PC-9 (cell line): ENCODE results near the gene NGEF. TPM values are rescaled to one million over a fixed set of nuclear protein-coding genes. Genes with fewer than 3 reads are reported as not detected.

Source experiments
- BruUV-seq: library from RNA; stranded (reverse); fragments of 400-500 nt; replicated peaks from 2 replicates; lab custom pipeline; 2021; lab: Mats Ljungman, UMichigan
- CTCF ChIA-PET: fragments of 300-600 bp; sonication (Branson Sonifier 250); formaldehyde crosslinking; loops from one replicate; lab custom pipeline; 2022; ENCODE audit warnings: antibody characterized with exemption; lab: Charles Lee
- POLR2A ChIA-PET: fragments of 300-600 bp; sonication (Branson Sonifier 250); formaldehyde crosslinking; loops from one replicate; lab custom pipeline; 2022; ENCODE audit warnings: antibody characterized with exemption; ENCODE audit not compliant: unreplicated experiment; lab: Charles Lee
- DNase-seq, 2 experiments: peaks; one replicate each; pipeline versions ENCODE4 v3.0.0 to v3.0.0-alpha.2; 2015 to 2022; ENCODE audit warnings: mixed read lengths in 1 of 2
- H2AFZ ChIP-seq: fragments of 200-600 bp; sonication (generic); 2 replicates; pipeline ENCODE4 v1.8.1; 2017; ENCODE audit warnings: antibody characterized with exemption
- H3F3A ChIP-seq: fragments of 200-600 bp; sonication (generic); 2 replicates; pipeline ENCODE4 v1.8.1; 2017; ENCODE audit warnings: antibody characterized with exemption, mild to moderate bottlenecking, low read depth; ENCODE audit not compliant: insufficient read depth
- H3K27ac ChIP-seq: fragments of 200-600 bp; sonication (generic); 2 replicates; pipeline ENCODE4 v1.6.1; 2016; ENCODE audit warnings: mixed run types
- H3K27me3 ChIP-seq: fragments of 200-600 bp; sonication (generic); 2 replicates; pipeline ENCODE4 v1.6.1; 2016; ENCODE audit warnings: low read depth, mixed run types; ENCODE audit not compliant: insufficient read depth
- H3K36me3 ChIP-seq: fragments of 200-600 bp; sonication (generic); 2 replicates; pipeline ENCODE4 v1.6.1; 2016; ENCODE audit warnings: low read depth, mixed run types
- H3K4me1 ChIP-seq: fragments of 200-600 bp; sonication (generic); replicated peaks from 2 replicates; pipeline ENCODE4 v1.6.1; 2016; ENCODE audit warnings: mixed run types; ENCODE audit not compliant: insufficient read depth
- H3K4me2 ChIP-seq: fragments of 200-600 bp; sonication (generic); 2 replicates; pipeline ENCODE4 v1.6.1; 2017; ENCODE audit warnings: mixed run types
- H3K4me3 ChIP-seq: fragments of 200-600 bp; sonication (generic); 2 replicates; pipeline ENCODE4 v1.6.1; 2016; ENCODE audit warnings: mixed run types
- H3K79me2 ChIP-seq: fragments of 200-600 bp; sonication (generic); 2 replicates; pipeline ENCODE4 v1.6.1; 2017; ENCODE audit warnings: low read depth, mixed run types
- H3K9me2 ChIP-seq: fragments of 200-600 bp; sonication (generic); 2 replicates; pipeline ENCODE4 v1.8.1; 2017; ENCODE audit warnings: mild to moderate bottlenecking; ENCODE audit not compliant: insufficient read depth
- H3K9me3 ChIP-seq: fragments of 200-600 bp; sonication (generic); 2 replicates; pipeline ENCODE4 v1.8.1; 2016; ENCODE audit warnings: low read depth; ENCODE audit not compliant: insufficient read depth
- H4K20me1 ChIP-seq: fragments of 200-600 bp; sonication (generic); 2 replicates; pipeline ENCODE4 v1.8.1; 2017; ENCODE audit not compliant: insufficient read depth
- CTCF ChIP-seq: fragments of 200-600 bp; sonication (generic); conservative IDR thresholded peaks from 2 replicates; pipeline ENCODE4 v1.6.1; 2017; ENCODE audit warnings: mixed run types, antibody characterized with exemption, mild to moderate bottlenecking, moderate library complexity
- EZH2 ChIP-seq: fragments of 200-600 bp; sonication (generic); IDR thresholded peaks from 2 replicates; pipeline ENCODE4 v1.8.0; 2017; ENCODE audit warnings: antibody characterized with exemption, low read depth
- intact Hi-C: fragments of 100-400 bp; cut with micrococcal nuclease; formaldehyde crosslinking; loops from one replicate; pipeline ENCODE4 v1.10.0; 2022; ENCODE audit not compliant: unreplicated experiment
- total RNA-seq: library from RNA; stranded (reverse); gene quantifications from 2 replicates; pipeline ENCODE4 v1.2.3, GENCODE V29; 2021

The NGEF gene
- total RNA-seq, 1 experiment from 2014 or later, result 55.3 TPM

GRCh38 chr2:232940724-232941123 is 72.3 kb downstream of the NGEF start:
- DNase-seq, result no peak
- Histone ChIP-seq H3K4me2 (no peak overlapping the region), H3K27ac (no peak overlapping the region), H3K27me3 (no peaks in the 10 kb centered on the region), H3K4me1 (peaks cover 10% of the 10 kb centered on the region), H3K9me3 (0 out of 2 replicates have a peak, but pooled peaks cover 7% of the 10 kb centered on the region), H3K36me3 (no peaks in the 10 kb centered on the region), H4K20me1 (no peaks in the 10 kb centered on the region), H3K4me3 (no peak overlapping the region), H3K79me2 (no peaks in the 10 kb centered on the region), H2AFZ (no peak overlapping the region), H3K9me2 (no peaks in the 10 kb centered on the region), H3F3A (peaks cover 8% of the 10 kb centered on the region; the same call in 1 of the 2 replicates)
- POLR2A ChIA-PET, result no interaction called here
- no TSS peak for BruUV-seq
- CTCF ChIA-PET, result no interaction called here
- intact Hi-C loops, result no loop called here
- TF ChIP-seq CTCF, result no peak
- no peak for TF ChIP-seq EZH2

GRCh38 chr2:232937278-232937906 is 75.7 kb downstream of the NGEF start:
- CTCF ChIA-PET, result no interaction called here
- Histone ChIP-seq H3K9me3 (0 out of 2 replicates have a peak, but pooled peaks cover 7% of the 10 kb centered on the region), H3K9me2 (no peaks in the 10 kb centered on the region), H3K4me2 (peak overlapping the region; percentile 15), H3F3A (peaks cover 8% of the 10 kb centered on the region; the same call in 1 of the 2 replicates), H3K79me2 (no peaks in the 10 kb centered on the region), H4K20me1 (no peaks in the 10 kb centered on the region), H3K36me3 (no peaks in the 10 kb centered on the region), H2AFZ (peak overlapping the region; percentile 53; the same call in 1 of the 2 replicates), H3K27ac (no peak overlapping the region), H3K27me3 (no peaks in the 10 kb centered on the region), H3K4me3 (no peak overlapping the region), H3K4me1 (peaks cover 10% of the 10 kb centered on the region)
- POLR2A ChIA-PET, result interaction anchor here (0.6 kb wide), 1 partner anchor 44 kb away, joined by 4 read pairs; no protein-coding TSS in a partner anchor
- intact Hi-C loops, result no loop called here
- BruUV-seq, result no TSS peak
- DNase-seq, result peak; percentile 52 to 61
- TF ChIP-seq EZH2 (no peak), CTCF (no peak)

GRCh38 chr2:232931636-232932035 is 81.4 kb downstream of the NGEF start:
- ChIA-PET CTCF (interaction anchor here (0.6 kb wide), 1 partner anchor 150 kb away, joined by 3 read pairs; no protein-coding TSS in a partner anchor), POLR2A (interaction anchor here (0.6 kb wide), 1 partner anchor 242 kb away, joined by 3 read pairs; no protein-coding TSS in a partner anchor)
- DNase-seq, result no peak
- no peaks in the 10 kb centered on the region for H3K36me3 ChIP-seq
- no peaks in the 10 kb centered on the region for H4K20me1 ChIP-seq
- TF ChIP-seq CTCF (no peak), EZH2 (no peak)
- H3K9me3 ChIP-seq, result no peaks in the 10 kb centered on the region
- no peaks in the 10 kb centered on the region for H3K9me2 ChIP-seq
- H3K4me3 ChIP-seq, result no peak overlapping the region
- H3K4me1 ChIP-seq, result no peaks in the 10 kb centered on the region
- no peaks in the 10 kb centered on the region for H3K79me2 ChIP-seq
- H2AFZ ChIP-seq, result no peak overlapping the region
- no peak overlapping the region for H3K4me2 ChIP-seq
- no TSS peak for BruUV-seq
- no peaks in the 10 kb centered on the region for H3K27me3 ChIP-seq
- H3K27ac ChIP-seq, result no peak overlapping the region
- H3F3A ChIP-seq, result no peaks in the 10 kb centered on the region
- intact Hi-C loops, result no loop called here
